ENCODE results near the gene PRKRIP1.
"Not testable (repeated sequence)": the region's sequence is repeated elsewhere in the genome, so short reads cannot be mapped to it uniquely, and the experiment has no call there.

Gene PRKRIP1

DNA sequence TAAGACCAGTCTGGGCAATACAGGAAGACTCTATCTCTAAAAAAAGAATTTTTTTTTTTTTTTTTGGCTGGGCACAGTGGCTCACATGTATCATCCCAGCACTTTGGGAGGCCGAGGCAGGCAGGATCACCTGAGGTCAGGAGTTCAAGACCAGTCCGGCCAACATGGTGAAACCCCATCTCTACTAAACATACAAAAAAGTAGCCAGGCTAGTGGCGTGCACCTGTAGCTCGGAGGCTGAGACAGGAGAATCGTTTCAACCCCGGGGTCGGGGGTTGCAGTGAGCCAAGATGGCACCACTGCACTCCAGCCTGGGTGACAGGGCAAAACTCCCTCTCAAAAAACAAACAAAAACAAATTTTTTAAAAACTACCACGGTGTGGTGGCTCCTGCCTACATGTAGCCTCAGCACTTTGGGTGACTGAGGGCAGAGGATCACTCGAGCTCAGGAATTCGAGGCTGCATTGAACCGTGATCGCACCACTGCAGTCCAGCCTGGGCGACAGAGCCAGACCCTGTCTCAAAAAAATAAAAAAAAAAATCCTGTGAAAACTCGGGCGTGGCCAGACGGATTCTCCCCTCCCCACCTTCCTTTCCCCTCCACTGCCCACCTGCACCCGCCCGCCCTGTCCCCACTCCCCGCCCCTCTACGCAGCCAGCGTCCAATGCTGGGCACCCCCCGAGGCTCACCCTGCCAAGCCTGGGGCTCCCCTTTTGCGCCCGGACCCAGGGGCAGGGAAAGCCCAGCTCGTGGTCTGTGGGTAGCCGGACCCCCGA, 36.5 kb downstream of the PRKRIP1 start:
- no peak for DNase-seq

DNA sequence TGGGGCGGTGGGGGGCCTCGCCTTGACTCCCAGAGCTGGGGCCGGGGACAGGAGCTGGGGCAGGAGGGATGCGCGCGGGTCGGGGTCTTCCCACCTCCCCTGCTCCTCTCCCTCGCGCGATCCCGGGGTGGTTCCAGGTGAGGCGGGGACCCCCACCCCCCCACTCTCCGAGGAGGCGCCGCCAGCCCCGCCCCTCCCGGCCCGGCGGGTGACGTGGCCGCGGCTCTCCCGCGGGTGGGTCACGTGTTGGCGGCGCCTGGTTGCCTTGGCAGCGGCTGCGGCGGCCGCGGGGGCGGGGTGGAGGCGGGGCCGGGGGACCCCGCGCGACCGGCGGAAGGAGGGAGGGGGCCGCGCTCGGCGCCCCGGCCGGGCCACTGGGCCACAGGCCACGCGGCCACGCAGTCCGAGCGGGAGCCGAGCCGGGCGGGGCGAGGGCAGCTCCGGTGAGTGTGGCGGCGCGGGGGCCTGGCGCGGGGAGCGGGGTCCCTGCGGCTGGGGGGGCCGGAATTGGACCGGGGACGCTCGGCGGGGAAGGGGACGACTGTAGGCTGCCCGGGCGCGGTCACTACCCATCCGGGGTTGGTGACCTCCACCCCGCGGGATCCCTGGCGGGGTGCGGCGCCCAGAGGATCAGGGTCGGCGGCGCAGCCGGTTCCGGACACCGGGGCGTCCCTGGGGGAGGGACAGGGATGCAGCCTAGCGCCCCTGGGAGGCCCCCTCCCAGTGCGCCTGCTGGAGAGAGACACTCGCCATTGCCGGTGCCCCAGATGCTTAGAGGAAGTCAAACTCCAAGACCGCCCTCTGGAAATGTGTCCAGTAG, 37.3 kb downstream of the PRKRIP1 start, which contains the start of gene ORAI2:
Gene ORAI2, plus strand, starts transcription at position 357 of the 820 bp plus-strand sequence. CDS start 5,382 bp downstream, outside the sequence.
- DNase-seq, result peak; percentile 88 to 90

DNA sequence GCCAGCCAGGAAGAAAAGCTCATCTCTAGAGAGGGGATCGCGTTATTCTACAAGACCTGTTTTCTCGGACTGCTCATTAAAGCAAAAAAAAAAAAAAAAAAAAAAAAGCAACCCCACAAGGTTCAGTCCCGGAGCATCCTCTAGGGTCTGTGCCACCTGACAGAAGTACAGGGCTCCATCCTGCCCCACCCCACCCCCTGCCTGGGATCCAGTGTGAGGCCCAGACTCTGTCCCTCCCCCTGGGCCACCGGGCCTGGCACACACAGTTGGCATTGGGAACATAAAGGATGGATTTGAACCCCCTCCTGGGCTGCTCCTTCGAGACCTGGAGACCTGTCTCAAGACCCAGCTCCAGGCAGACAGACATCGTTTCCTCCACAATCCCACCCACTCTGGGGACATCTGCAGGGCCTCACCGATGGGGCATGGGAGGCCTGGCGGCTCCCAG, 37.9 kb downstream of the PRKRIP1 start:
- DNase-seq, result peak in 1 of 2 donors; percentile 37

DNA sequence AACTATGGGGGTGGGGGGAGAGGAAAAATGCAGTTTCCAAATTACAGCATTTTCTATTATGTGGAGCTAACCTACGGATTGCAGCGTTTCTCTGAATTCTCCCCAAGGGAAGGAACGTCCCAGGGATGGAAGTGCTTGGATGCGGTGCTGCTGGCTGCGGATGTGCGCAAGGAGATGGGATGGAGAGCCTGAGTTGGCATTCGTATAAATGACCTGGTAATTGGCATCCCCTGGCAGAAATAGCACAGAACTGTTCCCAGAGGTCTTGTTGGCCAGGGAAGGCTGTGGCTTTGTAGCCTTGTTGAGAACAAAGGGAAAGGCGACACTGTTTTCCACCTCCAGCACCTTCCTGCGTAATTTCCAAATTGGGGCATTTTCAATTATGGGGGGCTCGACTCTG, 40.0 kb downstream of the PRKRIP1 start:
- DNase-seq, result no peak

DNA sequence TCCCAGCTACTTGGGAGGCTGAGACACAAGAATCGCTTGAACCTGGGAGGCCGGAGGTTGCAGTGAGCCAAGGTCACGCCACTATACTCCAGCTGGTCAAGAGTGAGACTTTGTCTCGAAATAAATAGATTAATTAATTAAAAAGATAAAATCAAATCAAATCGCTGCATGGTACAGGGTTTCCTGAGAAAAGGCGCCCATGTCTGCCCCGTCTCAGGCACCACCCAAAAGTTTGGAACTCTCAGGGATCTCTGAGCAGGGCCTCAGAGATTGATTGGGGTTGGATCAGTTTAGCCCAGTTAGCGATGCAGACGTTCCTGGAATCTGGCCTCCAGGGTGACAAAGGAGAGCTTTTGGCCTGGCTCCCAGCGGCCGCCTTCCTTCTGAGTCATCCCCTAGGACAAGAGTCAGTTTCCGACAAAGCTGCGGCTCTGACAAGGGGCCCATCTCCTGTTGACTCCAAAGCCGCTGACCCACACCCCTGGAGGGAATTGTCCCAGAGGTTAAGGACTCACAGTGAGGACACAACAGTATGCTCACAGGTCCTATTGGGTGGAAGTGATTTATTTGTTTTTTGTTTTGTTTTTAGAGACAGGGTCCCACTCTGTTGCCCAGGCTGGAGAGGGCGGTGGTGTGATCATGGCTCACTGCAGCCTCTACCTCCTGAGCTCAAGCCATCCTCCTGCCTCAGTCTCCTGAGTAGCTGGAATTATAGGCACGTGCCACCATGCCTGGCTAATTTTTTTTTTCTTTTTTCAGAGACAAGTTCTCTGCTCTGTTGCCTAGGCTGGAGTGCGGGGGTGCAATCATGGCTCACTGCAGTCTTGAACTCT, 44.0 kb downstream of the PRKRIP1 start:
- DNase-seq, result no peak

DNA sequence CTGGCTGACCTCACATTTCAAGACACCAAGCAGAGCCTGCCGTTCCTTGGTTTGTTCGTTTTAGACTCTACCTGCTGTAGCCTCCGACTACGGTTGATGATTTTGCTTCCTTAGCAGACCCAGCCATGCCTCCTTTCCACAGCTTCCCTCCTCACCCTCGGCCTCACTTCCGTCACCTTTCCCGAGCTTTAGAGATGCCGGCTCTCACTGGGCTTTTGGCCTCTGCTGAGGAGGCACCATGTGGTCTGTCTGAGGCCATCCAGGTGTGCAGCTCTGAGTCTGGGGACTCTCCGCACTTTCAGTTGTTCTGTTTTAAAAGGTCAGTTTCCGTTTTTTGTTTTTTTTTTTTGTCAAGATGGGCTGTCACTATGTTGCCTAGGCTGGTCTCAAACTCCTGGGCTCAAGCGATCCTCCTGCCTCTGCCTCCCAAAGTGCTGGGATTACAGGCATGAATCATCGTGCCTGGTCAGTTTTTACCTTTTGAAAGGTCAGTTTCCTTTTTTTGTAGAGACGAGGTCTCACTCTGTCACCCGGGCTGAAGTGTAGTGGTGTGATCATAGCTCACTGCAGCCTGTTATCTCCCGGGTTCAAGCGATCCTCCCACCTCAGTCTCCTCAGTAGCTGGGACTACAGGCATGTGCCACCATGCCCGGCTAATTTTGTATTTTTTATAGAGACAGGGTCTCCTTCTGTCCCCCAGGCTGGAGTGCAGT, 49.0 kb downstream of the PRKRIP1 start:
- no peak for DNase-seq

DNA sequence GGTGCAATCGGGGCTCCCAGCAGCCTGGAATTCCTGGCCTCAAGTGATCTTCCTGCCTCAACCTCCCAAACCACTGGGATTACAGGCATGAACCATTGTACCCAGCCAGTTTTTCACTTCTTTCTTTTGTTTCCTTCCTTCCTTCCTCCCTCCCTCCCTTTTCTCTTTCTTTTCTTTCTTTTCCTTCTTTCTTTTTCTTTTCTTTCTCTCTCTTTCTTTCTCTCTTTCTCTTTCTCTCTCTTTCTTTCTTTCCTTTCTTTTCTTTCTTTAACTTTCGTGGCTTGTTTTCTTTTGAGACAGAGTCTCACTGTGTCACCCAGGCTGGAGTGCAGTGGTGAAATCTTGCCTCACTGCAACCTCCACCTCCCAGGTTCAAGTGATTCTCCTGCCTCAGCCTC, 49.5 kb downstream of the PRKRIP1 start:
- DNase-seq, result no peak

DNA sequence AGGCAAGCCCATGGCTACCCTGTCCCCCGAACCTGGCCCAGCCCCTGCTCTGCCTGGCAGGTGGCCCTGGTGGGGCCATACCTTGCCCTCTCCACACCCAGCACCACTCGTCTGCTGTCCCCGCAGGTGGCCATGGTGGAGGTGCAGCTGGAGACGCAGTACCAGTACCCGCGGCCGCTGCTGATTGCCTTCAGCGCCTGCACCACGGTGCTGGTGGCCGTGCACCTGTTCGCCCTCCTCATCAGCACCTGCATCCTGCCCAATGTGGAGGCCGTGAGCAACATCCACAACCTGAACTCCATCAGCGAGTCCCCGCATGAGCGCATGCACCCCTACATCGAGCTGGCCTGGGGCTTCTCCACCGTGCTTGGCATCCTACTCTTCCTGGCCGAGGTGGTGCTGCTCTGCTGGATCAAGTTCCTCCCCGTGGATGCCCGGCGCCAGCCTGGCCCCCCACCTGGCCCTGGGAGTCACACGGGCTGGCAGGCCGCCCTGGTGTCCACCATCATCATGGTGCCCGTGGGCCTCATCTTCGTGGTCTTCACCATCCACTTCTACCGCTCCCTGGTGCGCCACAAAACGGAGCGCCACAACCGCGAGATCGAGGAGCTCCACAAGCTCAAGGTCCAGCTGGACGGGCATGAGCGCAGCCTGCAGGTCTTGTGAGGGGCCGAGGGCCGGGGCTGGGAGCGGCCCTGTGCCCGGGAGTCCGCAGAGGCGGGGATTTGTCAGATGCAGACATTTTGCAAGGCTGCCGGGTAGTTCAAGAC, 50.4 kb downstream of the PRKRIP1 start:
- no peak for DNase-seq

DNA sequence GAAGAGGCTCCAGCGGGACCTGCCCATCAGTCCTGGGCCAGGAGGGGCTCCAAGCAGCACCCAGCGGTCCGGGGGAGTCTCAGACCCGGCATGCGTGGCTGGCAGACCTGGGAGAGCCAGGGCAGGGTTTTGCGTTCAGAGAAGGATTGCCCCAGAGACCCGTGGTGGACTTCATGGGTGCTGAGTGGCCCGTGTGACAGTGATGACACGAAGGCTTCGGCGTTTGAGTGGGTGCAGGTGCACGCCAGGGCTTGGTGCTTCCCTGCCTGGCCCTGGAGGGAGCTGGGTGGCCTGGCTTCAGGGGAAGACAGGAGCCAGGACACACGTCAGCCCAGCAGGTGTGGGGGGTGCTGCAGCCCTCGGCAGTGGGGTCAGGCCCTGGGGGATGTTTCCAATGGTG, 51.1 kb downstream of the PRKRIP1 start:
- DNase-seq, result no peak

DNA sequence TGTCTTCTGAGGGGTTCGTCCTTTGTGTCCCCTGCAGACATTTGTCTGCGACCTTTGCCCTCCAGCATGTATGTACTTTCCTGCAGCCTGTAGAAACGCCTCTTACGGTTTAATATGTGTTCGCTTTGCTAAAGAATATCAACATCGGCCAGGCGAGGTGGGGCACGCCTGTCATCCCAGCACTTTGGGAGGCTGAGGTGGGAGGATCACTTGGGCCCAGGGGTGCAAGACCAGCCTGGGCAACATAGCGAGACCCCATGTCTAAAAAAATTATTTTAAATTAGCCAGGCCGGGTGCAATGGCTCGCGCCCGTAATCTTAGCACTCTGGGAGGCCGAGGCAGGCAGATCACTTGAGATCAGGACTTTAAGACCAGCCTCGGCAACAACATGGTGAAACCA, 53.0 kb downstream of the PRKRIP1 start:
- DNase-seq, result no peak

DNA sequence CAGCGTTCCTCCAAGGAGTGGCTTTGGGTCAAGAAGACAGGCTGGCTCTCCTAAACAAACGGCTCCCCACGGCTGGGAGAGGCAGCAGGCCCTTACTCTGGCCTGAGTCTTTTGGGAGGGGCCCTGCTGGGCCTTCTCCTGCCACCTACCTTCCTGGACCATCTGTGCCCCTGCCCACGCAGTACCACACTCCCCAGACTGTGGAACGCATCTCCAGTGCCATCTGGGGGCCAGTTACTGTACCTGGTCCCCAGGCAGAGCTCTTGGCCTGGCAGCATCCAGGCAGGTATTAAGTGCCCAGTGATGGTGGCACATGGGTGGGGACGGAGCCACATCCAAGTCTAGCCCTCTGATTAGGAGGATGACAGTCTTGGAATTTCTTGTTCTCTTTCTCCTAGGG, 54.1 kb downstream of the PRKRIP1 start:
- peak; percentile 49 to 62 for DNase-seq

DNA sequence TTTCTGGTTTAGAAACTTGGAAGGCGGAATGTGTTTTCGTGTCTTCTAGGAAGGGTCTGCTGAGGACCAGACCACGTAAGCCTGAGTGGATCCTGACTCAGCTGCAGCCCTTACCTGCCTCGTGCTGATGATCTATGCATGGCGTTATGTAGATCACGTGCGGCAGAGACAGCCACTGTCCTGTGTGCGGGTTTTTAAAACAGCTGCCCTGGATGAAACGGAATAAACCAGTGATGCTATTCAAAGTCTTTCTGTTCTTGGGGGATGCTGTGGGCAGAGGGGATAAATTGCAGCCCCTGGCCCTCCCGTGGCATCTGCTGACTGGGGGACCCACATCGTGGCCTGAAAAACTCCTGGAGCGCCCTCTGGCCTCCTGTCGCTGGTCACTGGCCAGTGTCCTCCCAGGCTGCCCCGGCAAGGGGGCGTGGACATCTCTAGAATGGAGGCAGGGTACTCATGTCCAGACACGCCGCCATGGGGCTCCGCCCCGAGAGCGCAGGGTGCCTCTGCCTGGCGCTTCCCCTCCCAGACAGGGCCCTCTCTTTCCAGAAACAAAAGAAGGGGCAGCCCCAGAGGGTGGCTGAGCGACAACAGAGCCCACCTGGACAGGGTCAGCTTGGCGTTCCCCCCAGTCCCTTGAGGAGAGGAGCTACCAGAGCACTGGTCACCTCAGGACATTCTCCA, 55.4 kb downstream of the PRKRIP1 start:
- no peak for DNase-seq

DNA sequence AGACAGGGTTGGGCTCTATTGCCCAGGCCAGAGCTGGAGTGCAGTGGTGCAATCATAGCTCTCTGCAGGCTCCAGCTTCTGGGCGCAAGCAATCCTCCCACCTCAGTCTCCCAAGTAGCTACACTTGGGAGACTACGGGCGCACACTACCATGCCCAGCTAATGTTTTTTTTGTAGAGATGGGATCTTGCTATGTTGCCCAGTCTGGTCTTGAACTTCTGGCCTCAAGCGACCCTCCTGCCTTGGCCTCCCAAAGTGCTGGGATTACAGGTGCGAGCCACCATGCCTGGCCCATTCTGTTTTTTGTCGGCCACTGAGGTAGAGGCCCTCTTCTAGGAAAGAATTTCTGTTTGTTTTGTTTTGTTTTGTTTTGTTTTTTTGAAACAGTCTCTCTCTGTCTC, 56.3 kb downstream of the PRKRIP1 start:
- DNase-seq, result no peak

DNA sequence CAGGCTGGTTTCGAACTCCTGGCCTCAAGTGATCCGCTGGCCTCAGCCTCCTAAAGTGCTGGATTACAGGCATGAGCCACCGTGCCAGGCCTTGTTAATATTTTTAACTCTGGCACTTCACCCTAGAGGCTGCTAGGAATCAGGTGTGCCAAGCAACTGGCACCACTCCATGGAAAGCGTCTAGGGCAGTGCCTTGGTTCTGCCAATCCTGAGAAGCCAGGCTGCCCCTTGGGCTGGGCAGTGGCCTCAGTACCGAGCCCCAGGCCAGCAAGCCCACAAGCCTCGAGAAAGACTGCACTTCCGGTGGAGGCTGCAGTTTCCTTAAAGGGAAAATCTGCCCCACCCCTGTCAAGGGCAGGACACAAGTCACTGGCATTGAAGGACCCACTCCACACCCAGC, 57.2 kb downstream of the PRKRIP1 start:
- no peak for DNase-seq

DNA sequence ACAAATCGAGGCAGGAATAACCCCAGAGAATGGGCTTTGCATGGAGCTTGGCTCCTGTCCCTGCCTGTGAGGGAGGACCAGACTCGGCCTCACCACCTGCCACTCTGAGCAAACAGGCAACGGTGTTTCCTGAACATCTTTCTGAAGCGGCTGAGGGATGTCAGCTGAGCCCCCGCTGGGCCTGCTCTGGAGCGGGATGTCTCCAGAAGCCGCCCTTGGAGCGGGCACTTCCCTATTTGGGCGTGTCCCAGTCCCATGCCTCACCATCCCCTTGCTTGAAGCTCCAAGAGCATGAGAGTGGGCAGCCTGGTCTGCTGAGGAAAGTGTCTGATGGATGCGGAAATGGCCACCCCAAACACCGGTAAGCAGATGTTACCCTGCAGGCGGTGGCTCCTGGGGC, 58.3 kb downstream of the PRKRIP1 start:
- no peak for DNase-seq

DNA sequence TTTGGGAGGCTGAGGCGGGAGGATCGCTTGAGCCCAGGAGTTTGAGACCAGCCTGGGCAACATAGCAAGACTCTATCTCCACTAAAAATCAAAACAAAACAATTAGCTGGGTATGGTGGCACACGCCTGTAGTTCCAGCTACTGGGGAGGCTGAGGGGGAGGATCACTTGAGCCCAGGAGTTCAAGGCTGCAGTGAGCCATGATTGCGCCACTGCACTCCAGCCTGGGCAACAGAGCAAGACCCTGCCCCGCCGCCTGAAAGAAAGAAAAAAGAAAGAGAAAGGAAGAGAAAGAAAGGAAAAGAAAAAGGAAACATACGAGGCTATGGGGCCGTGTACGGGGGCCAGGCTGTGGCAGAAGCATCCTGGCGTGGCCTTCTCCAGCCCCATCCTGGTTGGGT, 58.8 kb downstream of the PRKRIP1 start:
- not testable (repeated sequence) for DNase-seq

DNA sequence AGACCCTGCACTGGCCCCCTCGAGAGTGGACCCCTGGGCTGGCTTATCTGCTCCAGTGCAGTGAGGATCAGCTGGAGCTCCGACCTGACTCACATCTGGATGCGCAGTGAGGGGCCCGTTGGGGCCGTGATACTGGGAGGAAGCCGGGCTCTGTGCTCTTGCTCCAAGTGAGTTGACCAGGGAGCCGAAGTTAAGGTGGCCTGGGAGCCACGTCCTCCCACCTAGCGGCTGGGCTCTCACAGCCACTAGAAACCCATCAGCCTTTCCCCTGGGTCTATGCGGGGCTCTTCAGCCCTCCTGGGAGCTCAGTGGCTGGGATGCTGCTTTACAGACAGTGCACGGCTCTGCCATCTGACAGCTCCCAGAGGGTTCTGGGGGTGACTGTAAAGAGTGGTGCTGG, 59.4 kb downstream of the PRKRIP1 start:
- no peak for DNase-seq

DNA sequence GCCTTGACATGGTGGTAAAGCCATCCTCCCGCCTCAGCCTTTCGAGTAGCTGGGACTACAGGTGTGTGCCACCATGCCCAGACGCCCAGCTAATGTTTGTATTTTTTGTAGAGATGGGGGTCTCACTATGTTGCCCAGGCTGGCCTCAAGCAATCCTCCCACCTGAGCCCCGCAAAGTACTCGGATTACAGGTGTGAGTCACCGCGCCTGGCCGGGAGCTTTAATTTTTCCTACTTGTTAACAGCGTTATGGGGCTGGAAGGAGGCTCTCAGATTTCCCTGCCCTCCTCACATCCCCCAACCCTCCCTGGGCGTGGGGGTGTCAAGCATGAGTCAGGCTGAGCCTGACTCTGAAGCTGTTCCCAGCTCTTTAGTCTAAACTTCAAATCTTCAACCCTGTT, 60.2 kb downstream of the PRKRIP1 start:
- no peak for DNase-seq

DNA sequence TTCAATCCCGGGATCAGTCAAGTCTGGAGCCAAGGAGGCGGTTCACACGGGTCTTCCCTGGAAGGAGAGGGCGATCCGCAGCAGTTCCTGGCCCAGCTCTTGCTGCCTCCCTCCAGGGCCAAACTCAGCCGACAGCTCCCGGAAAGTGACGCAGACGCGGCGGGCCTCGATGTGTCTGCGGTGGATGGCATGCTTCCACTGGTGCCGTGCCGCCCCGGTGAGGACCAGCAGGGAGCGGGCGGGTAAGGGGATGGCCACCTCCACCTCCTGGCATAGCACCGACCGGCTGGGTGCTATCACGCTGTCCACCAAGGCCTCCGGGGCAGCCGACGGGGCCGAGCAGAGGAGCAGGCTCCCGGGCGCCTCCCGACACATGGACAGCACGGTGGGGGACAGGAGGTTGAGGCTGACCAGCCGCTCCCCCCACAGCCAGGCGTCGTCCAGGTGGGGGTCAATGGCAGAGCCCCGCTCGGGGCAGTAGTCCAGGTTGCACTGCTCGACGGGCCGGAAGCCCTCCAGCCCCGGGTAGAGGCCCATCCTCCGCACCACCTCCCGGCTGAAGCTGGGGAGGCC, 61.3 kb downstream of the PRKRIP1 start:
- no peak for DNase-seq

DNA sequence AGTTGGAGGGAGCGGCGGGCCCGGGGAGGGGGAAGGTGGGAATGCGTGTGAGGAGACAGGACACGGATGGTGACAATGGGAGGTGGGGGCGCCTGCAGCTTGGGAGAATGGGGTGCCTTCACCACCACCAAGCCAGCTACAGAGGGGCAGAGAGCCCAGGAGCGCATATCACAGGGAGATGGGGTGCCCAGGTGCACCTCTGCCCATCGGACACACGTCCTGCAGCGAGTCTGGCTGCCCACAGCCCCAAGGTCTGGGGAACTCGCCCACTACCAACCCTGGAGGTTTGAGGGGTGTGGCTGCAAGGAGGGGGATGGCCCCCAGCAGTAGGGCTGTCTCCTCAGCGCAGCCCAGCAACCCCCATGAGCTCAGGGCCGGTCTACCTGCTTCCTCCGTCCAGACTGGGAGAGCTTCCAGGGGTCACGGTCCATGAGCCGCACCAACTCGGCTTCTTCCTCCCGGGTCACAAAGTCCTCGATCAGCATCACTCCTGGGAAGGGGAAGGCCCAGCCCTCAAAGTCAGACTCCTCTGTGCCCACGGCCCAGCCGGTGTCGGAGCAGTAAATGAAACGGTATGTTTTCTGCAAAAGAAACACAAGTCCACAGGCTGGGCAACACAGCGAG, 63.2 kb downstream of the PRKRIP1 start:
- no peak for DNase-seq

Data from stimulated activated CD4-positive, alpha-beta T cell treated with anti-CD3 and anti-CD28 coated beads, Interleukin-2, amount 100 ng/mL, for 24 hours (primary cell).